Omental fat pad (tissue), 4 donors: ENCODE results near the gene PROSER2. TPM values are rescaled to one million over a fixed set of nuclear protein-coding genes. Genes with fewer than 3 reads are reported as not detected.

Experiments used
- ATAC-seq: fragments of 150-250 bp; one replicate; pipeline ENCODE4 v1.9.1; 2016; ENCODE audit warnings: mild to moderate bottlenecking, moderate library complexity; ENCODE audit not compliant: low FRiP score
- DNase-seq: peaks from one replicate; pipeline ENCODE4 v3.0.0-alpha.2; 2019; ENCODE audit warnings: low spot score
- CTCF ChIP-seq, 3 donors: fragments of 450-650 bp; IDR thresholded peaks; one replicate each; pipeline ENCODE4 v1.5.1; 2016 to 2017; ENCODE audit warnings: antibody characterized with exemption in 3 of 3, mild to moderate bottlenecking in 3 of 3, moderate library complexity in 2 of 3
- total RNA-seq, 4 donors: library from RNA; depleted of rRNA; stranded (reverse); fragments of >200 nt; gene quantifications; one replicate each; pipeline ENCODE4 v1.1.0, GENCODE V29; 2016

The PROSER2 gene
- total RNA-seq, 4 donors from 2014 or later = 1.1 to 8.2 (median 6.3) TPM

- peak; percentile 84 for ATAC-seq
- no peak for TF ChIP-seq CTCF (IDR thresholded peaks at IDR 0.05)
- peak; percentile 38 for DNase-seq
Observed at GRCh38 chr10:11874568-11875493, 51.7 kb downstream of the PROSER2 start.

GRCh38 chr10:11875494-11876281, 52.5 kb downstream of the PROSER2 start:
- DNase-seq = peak; percentile 51
- peak; percentile 67 for ATAC-seq
- no peak for TF ChIP-seq CTCF (IDR thresholded peaks at IDR 0.05)

GRCh38 chr10:11876324-11876723, 53.2 kb downstream of the PROSER2 start:
- DNase-seq (no peak), ATAC-seq (no peak)
- TF ChIP-seq CTCF (IDR thresholded peaks at IDR 0.05) = no peak

- no peak for TF ChIP-seq CTCF (IDR thresholded peaks at IDR 0.05)
- no peak for DNase-seq
Observed at GRCh38 chr10:11876805-11877590, 53.8 kb downstream of the PROSER2 start.

GRCh38 chr10:11877591-11877905, 54.4 kb downstream of the PROSER2 start:
- no peak for TF ChIP-seq CTCF (IDR thresholded peaks at IDR 0.05)
- ATAC-seq (no peak), DNase-seq (no peak)

More at GRCh38 chr10:11876805-11877590, 53.8 kb downstream of the PROSER2 start:
- ATAC-seq = no peak

GRCh38 chr10:11878776-11879175, 55.6 kb downstream of the PROSER2 start:
- no peak for ATAC-seq
- no peak for TF ChIP-seq CTCF (IDR thresholded peaks at IDR 0.05)
- no peak for DNase-seq
